Sigmoid colon (tissue), 4 donors: Measurements from ENCODE around the gene MRLN.

Source experiments
- CTCF ChIP-seq, 4 experiments: fragments of 450-650 bp in 3 of 4; fragments of 200-600 bp in 1 of 4; IDR thresholded peaks; one replicate each; pipeline ENCODE4 v1.5.1; 2016 to 2019; ENCODE audit warnings: antibody characterized with exemption in 4 of 4, mild to moderate bottlenecking in 3 of 4, moderate library complexity in 2 of 4
- EP300 ChIP-seq, 4 donors: sonication (generic); formaldehyde crosslinking; IDR thresholded peaks; one replicate each; pipeline ENCODE4 v1.6.1; 2017; ENCODE audit warnings: antibody characterized with exemption in 4 of 4
- POLR2A ChIP-seq, 2 donors: fragments of 450-650 bp; IDR thresholded peaks; one replicate each; pipeline ENCODE4 v1.6.1; 2016; ENCODE audit warnings: antibody characterized with exemption in 2 of 2, mild to moderate bottlenecking in 2 of 2, moderate library complexity in 2 of 2
- POLR2AphosphoS5 ChIP-seq, 4 donors: sonication (generic); formaldehyde crosslinking; IDR thresholded peaks; one replicate each; pipeline ENCODE4 v1.6.1; 2017; ENCODE audit warnings: antibody characterized with exemption in 4 of 4

- TF ChIP-seq CTCF (IDR thresholded peaks at IDR 0.05) (no peak), POLR2A (IDR thresholded peaks at IDR 0.05) (no peak), EP300 (IDR thresholded peaks at IDR 0.05) (no peak), POLR2AphosphoS5 (IDR thresholded peaks at IDR 0.05) (no peak)
Observed at GRCh38 chr10:59705931-59706330, 47.3 kb downstream of the MRLN start.
